Measurements from ENCODE around the gene SMAD3. TPM values are rescaled to one million over a fixed set of nuclear protein-coding genes. Genes with fewer than 3 reads are reported as not detected.
"Not testable (repeated sequence)": the region's sequence is repeated elsewhere in the genome, so short reads cannot be mapped to it uniquely, and the experiment has no call there.

The SMAD3 gene
- total and polyA plus RNA-seq, 2 of the 4 experiments (the other 2 are of a cell fraction): 71.0 to 177 TPM

- in situ Hi-C loops (cut with MboI; ENCODE audit: low sequenced_read_pairs) (no loop called here), dilution Hi-C loops (cut with HindIII; ENCODE audit: low sequenced_read_pairs, unreplicated experiment) (no loop called here), intact Hi-C loops (cut with micrococcal nuclease) (no loop called here)
- no TSS peak for BruUV-seq (replicated peaks)
- H4K20me1 ChIP-seq (ENCODE audit: insufficient read depth, low read length): peaks cover 96% of the 10 kb centered on the region
- no peak overlapping the region for H3K4me3 ChIP-seq (ENCODE audit: insufficient read depth, low read depth, low read length)
- H2AFZ ChIP-seq (replicated peaks; ENCODE audit: low read length, poor library complexity): no peak overlapping the region
- H3K36me3 ChIP-seq (ENCODE audit: control insufficient read depth, insufficient read depth, low read length): peaks cover 46% of the 10 kb centered on the region
- TF ChIP-seq CEBPB (IDR thresholded peaks at IDR 0.05; ENCODE audit: low read depth, low read length) (peak; percentile 84), BHLHE40 (IDR thresholded peaks at IDR 0.05; ENCODE audit: low read depth, low read length) (no peak)
- H3K4me1 ChIP-seq (ENCODE audit: control insufficient read depth, insufficient read depth, low read length): peaks cover 40% of the 10 kb centered on the region
- no peak overlapping the region for H4K5ac ChIP-seq (ENCODE audit: low read depth, low read length)
- H3K9me1 ChIP-seq (ENCODE audit: insufficient read depth, low read length): peaks cover 48% of the 10 kb centered on the region
- peak overlapping the region; percentile 61; the same call in 1 of the 2 replicates for H3K4ac ChIP-seq (ENCODE audit: low read depth, low read length)
- H3K4me2 ChIP-seq (ENCODE audit: low read depth, low read length): no peak overlapping the region
- H3K27me3 ChIP-seq (ENCODE audit: control insufficient read depth, insufficient read depth, low read length): no peaks in the 10 kb centered on the region
- peak overlapping the region; percentile 63; the same call in 1 of the 3 replicates for H2BK15ac ChIP-seq (ENCODE audit: low read depth, low read length)
- no peak overlapping the region for H2AK9ac ChIP-seq (replicated peaks; ENCODE audit: low read depth, low read length, poor library complexity)
- H3K9ac ChIP-seq (ENCODE audit: low read depth, low read length): peak overlapping the region; percentile 12; the same call in 1 of the 2 replicates
- H3K23ac ChIP-seq (ENCODE audit: low read depth, low read length): peak overlapping the region; percentile 21; the same call in 1 of the 2 replicates
- H3K18ac ChIP-seq (ENCODE audit: low read depth, low read length): peak overlapping the region; percentile 24; the same call in 1 of the 2 replicates
- no peak for ATAC-seq (ENCODE audit: low read depth)
- no peaks in the 10 kb centered on the region for H3K9me3 ChIP-seq (ENCODE audit: control insufficient read depth, insufficient read depth, low read length)
- peak overlapping the region; percentile 23; the same call in 1 of the 2 replicates for H2BK20ac ChIP-seq (ENCODE audit: low read depth, low read length)
- peak; percentile 24 for DNase-seq
- peaks cover 0 to 62% of the 10 kb centered on the region in 2 experiments; a peak in 2 of 4 replicates for H3K79me1 ChIP-seq (ENCODE audit: low read depth in 1 of 2, low read length in 2 of 2)
- no peak overlapping the region for H4K91ac ChIP-seq (ENCODE audit: insufficient read depth, low read depth, low read length)
- no peak overlapping the region for H3K56ac ChIP-seq (ENCODE audit: extremely low read depth, insufficient read depth, low read length)
- peak overlapping the region; percentile 74 for H3K27ac ChIP-seq (ENCODE audit: insufficient read depth, low read length)
- peak overlapping the region in 1 of 2 experiments; percentile 17; a peak in 1 of 4 replicates for H4K8ac ChIP-seq (ENCODE audit: low read depth in 2 of 2, low read length in 2 of 2)
- peak overlapping the region; percentile 3 for H3K14ac ChIP-seq (replicated peaks; ENCODE audit: low read depth, low read length)
- peak overlapping the region; percentile 27 for H2BK5ac ChIP-seq (ENCODE audit: low read depth, low read length, poor library complexity, severe bottlenecking)
- H2BK120ac ChIP-seq (ENCODE audit: low read depth, low read length): peak overlapping the region; percentile 64; the same call in 1 of the 2 replicates
- WGBS, 2 experiments (ENCODE audit: extremely low coverage in 2 of 2, insufficient read length in 1 of 2): no CpG with 5 or more reads among the region's 1 CpG
- ChIA-PET POLR2A (ENCODE audit: unreplicated experiment) (no interaction called here), CTCF (no interaction called here)
- H2AK5ac ChIP-seq (ENCODE audit: low read depth, low read length): peak overlapping the region; percentile 76; the same call in 1 of the 2 replicates
These were observed 9.5 kb downstream of the SMAD3 start for GRCh38 chr15:67074886-67075229.

GRCh38 chr15:67075555-67076135, 10.2 kb downstream of the SMAD3 start:
- ATAC-seq (ENCODE audit: low read depth); CTCF ChIA-PET; in situ Hi-C loops (cut with MboI; ENCODE audit: low sequenced_read_pairs); BruUV-seq (replicated peaks); H3K9me3 ChIP-seq (ENCODE audit: control insufficient read depth, insufficient read depth, low read length); intact Hi-C loops (cut with micrococcal nuclease); dilution Hi-C loops (cut with HindIII; ENCODE audit: low sequenced_read_pairs, unreplicated experiment); H4K5ac ChIP-seq (ENCODE audit: low read depth, low read length); H2AK9ac ChIP-seq (replicated peaks; ENCODE audit: low read depth, low read length, poor library complexity); H3K4me3 ChIP-seq (ENCODE audit: insufficient read depth, low read depth, low read length); H3K27me3 ChIP-seq (ENCODE audit: control insufficient read depth, insufficient read depth, low read length); H2AFZ ChIP-seq (replicated peaks; ENCODE audit: low read length, poor library complexity); DNase-seq; POLR2A ChIA-PET (ENCODE audit: unreplicated experiment): not testable (repeated sequence)
- Histone ChIP-seq H3K14ac (replicated peaks; ENCODE audit: low read depth, low read length) (peak overlapping the region; percentile 65), H2BK5ac (ENCODE audit: low read depth, low read length, poor library complexity, severe bottlenecking) (peak overlapping the region; percentile 69), H3K79me1 (ENCODE audit: low read depth in 1 of 2, low read length in 2 of 2) (peaks cover 0 to 67% of the 10 kb centered on the region in 2 experiments; a peak in 2 of 4 replicates), H3K36me3 (ENCODE audit: control insufficient read depth, insufficient read depth, low read length) (peaks cover 47% of the 10 kb centered on the region), H4K20me1 (ENCODE audit: insufficient read depth, low read length) (peaks cover 96% of the 10 kb centered on the region), H2BK15ac (ENCODE audit: low read depth, low read length) (peak overlapping the region; percentile 63; the same call in 2 of the 3 replicates), H2BK120ac (ENCODE audit: low read depth, low read length) (peak overlapping the region; percentile 64), H3K9ac (ENCODE audit: low read depth, low read length) (0 out of 2 replicates have a peak overlapping the region, but pooled peaks have one; percentile 12), H3K27ac (ENCODE audit: insufficient read depth, low read length) (peak overlapping the region; percentile 74), H3K4me1 (ENCODE audit: control insufficient read depth, insufficient read depth, low read length) (peaks cover 41% of the 10 kb centered on the region), H3K18ac (ENCODE audit: low read depth, low read length) (peak overlapping the region; percentile 10; the same call in 1 of the 2 replicates), H2BK20ac (ENCODE audit: low read depth, low read length) (peak overlapping the region; percentile 45), H4K8ac (ENCODE audit: low read depth in 2 of 2, low read length in 2 of 2) (peak overlapping the region in 1 of 2 experiments; percentile 34; a peak in 1 of 4 replicates), H4K91ac (ENCODE audit: insufficient read depth, low read depth, low read length) (peak overlapping the region; percentile 10; the same call in 1 of the 2 replicates), H2AK5ac (ENCODE audit: low read depth, low read length) (peak overlapping the region; percentile 76), H3K23ac (ENCODE audit: low read depth, low read length) (peak overlapping the region; percentile 21; the same call in 1 of the 2 replicates), H3K56ac (ENCODE audit: extremely low read depth, insufficient read depth, low read length) (peak overlapping the region; percentile 13; the same call in 1 of the 2 replicates), H3K4ac (ENCODE audit: low read depth, low read length) (peak overlapping the region; percentile 68), H3K4me2 (ENCODE audit: low read depth, low read length) (peak overlapping the region; percentile 34; the same call in 1 of the 2 replicates), H3K9me1 (ENCODE audit: insufficient read depth, low read length) (peaks cover 51% of the 10 kb centered on the region)
- WGBS, 2 experiments (ENCODE audit: extremely low coverage in 2 of 2, insufficient read length in 1 of 2): 98% methylated on average over 6 of the region's 14 CpGs; no CpG with 5 or more reads in 1 of the 2 experiments
